RWPE1 (cell line): ENCODE data around the gene SBK3.

Experiments used
- CTCF ChIA-PET: fragments of 350-600 bp; sonication (Branson Sonifier 250); formaldehyde crosslinking; extraction: SDS; loops from one replicate; lab custom pipeline; 2021; lab: Yijun Ruan, JAX
- POLR2A ChIA-PET: fragments of 400-600 bp; formaldehyde crosslinking; extraction: SDS; loops from one replicate; lab custom pipeline; 2020; ENCODE audit warnings: antibody characterized with exemption; ENCODE audit not compliant: low non-redundant PET; lab: Yijun Ruan, JAX
- DNase-seq: peaks from one replicate; pipeline ENCODE4 v3.0.0; 2012; ENCODE audit warnings: low spot score
- H3K27ac ChIP-seq: fragments of 450-650 bp; 2 replicates; pipeline ENCODE4 v1.5.1; 2017
- CTCF ChIP-seq: fragments of 450-650 bp; conservative IDR thresholded peaks from 2 replicates; pipeline ENCODE4 v1.5.1; 2017; ENCODE audit warnings: low read depth, mild to moderate bottlenecking

SBK3 gene

DNA sequence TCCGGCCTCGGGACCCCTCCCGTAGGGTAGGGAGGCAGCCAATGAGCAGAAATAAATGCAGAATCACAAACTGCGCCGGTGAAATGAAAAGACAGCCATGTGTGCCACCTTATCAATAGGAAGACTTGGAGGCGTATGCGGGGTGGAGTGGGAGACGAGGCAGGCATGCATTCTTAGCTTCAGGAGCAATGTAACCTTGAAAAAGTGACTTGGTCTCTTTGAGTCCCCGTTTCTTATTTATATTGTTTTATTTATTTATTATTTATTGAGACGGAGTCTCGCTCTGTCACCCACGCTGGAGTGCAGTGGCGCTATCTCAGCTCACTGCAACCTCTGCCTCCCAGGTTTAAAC lies 41.1 kb downstream of the SBK3 start:
- H3K27ac ChIP-seq = peak overlapping the region; percentile 57
- no peak for DNase-seq
- TF ChIP-seq CTCF = peak; percentile 50
- POLR2A ChIA-PET = interaction anchor here (0.6 kb wide), 2 partner anchors 26 to 435 kb away, joined by 3 to 4 read pairs; no protein-coding TSS in a partner anchor
- CTCF ChIA-PET = interaction anchor here (0.5 to 2.3 kb wide), 16 partner anchors 9 to 416 kb away, joined by 3 to 43 read pairs (median 5); no protein-coding TSS in a partner anchor

GRCh38 chr19:55503502-55504251 lies 41.7 kb downstream of the SBK3 start:
- ChIA-PET POLR2A (interaction anchor here (0.6 kb wide), 2 partner anchors 26 to 435 kb away, joined by 3 to 4 read pairs; no protein-coding TSS in a partner anchor), CTCF (interaction anchor here (0.6 to 2.3 kb wide), 19 partner anchors 9 to 437 kb away, joined by 3 to 43 read pairs (median 5); partner anchors contain the start of gene ZNF628)
- DNase-seq = peak; percentile 99
- peak; percentile 97 for TF ChIP-seq CTCF
- H3K27ac ChIP-seq = peak overlapping the region; percentile 57

- H3K27ac ChIP-seq = peak overlapping the region; percentile 57
- POLR2A ChIA-PET = no interaction called here
- no peak for DNase-seq
- CTCF ChIA-PET = interaction anchor here (0.7 to 2.3 kb wide), 4 partner anchors 9 to 36 kb away, joined by 3 to 43 read pairs (median 8); no protein-coding TSS in a partner anchor
- no peak for TF ChIP-seq CTCF
Observed at GRCh38 chr19:55503157-55503501, 42.2 kb downstream of the SBK3 start.

GRCh38 chr19:55502197-55502952 lies 43.0 kb downstream of the SBK3 start:
- no peak for TF ChIP-seq CTCF
- POLR2A ChIA-PET = no interaction called here
- CTCF ChIA-PET = interaction anchor here (1.4 kb wide), 1 partner anchor 34 kb away, joined by 7 read pairs; no protein-coding TSS in a partner anchor
- no peak overlapping the region for H3K27ac ChIP-seq
- no peak for DNase-seq

GRCh38 chr19:55500368-55500952 lies 44.9 kb downstream of the SBK3 start:
- no peak for DNase-seq
- POLR2A ChIA-PET = no interaction called here
- CTCF ChIA-PET = interaction anchor here (0.8 to 1.4 kb wide), 2 partner anchors 33 to 359 kb away, joined by 4 to 7 read pairs; no protein-coding TSS in a partner anchor
- H3K27ac ChIP-seq = no peak overlapping the region
- no peak for TF ChIP-seq CTCF
